Activated naive CD4-positive, alpha-beta T cell treated with anti-CD3 and anti-CD28 coated beads, Interleukin-2, amount 10 ng/mL, durations not matched to agents 7 days and 5 days (primary cell): ENCODE measurements around the gene KLK11.

Experiments used
- CTCF ChIA-PET: fragments of 350-600 bp; sonication (Branson Sonifier 250); formaldehyde crosslinking; loops from one replicate; lab custom pipeline; 2021; ENCODE audit warnings: antibody characterized with exemption; lab: Charles Lee
- DNase-seq: peaks from one replicate; pipeline ENCODE4 v3.0.0-alpha.2; 2020
- H3K27ac Mint-ChIP-seq: one replicate; pipeline ENCODE4 v1.8.0; 2021; ENCODE audit warnings: mild to moderate bottlenecking, moderate library complexity, mixed read lengths
- H3K27me3 Mint-ChIP-seq: one replicate; pipeline ENCODE4 v1.8.0; 2021; ENCODE audit warnings: mild to moderate bottlenecking, mixed read lengths
- H3K36me3 Mint-ChIP-seq: one replicate; pipeline ENCODE4 v1.8.0; 2021; ENCODE audit warnings: mixed read lengths
- H3K4me1 Mint-ChIP-seq: one replicate; pipeline ENCODE4 v1.8.0; 2021; ENCODE audit warnings: mixed read lengths
- H3K4me3 Mint-ChIP-seq: one replicate; pipeline ENCODE4 v1.8.0; 2021; ENCODE audit warnings: mild to moderate bottlenecking, moderate library complexity, mixed read lengths
- H3K9me3 Mint-ChIP-seq: one replicate; pipeline ENCODE4 v1.8.0; 2021; ENCODE audit warnings: mixed read lengths

Gene KLK11

GRCh38 chr19:51043497-51043896 lies 17.1 kb upstream of the KLK11 start:
- no peak for DNase-seq
- peaks cover 22% of the 10 kb centered on the region for H3K27me3 Mint-ChIP-seq
- no peaks in the 10 kb centered on the region for H3K9me3 Mint-ChIP-seq
- no peak overlapping the region for H3K4me3 Mint-ChIP-seq
- no peak overlapping the region for H3K27ac Mint-ChIP-seq
- CTCF ChIA-PET: no interaction called here
- H3K36me3 Mint-ChIP-seq: no peaks in the 10 kb centered on the region
- H3K4me1 Mint-ChIP-seq: no peaks in the 10 kb centered on the region

GRCh38 chr19:51040151-51040550 lies 13.7 kb upstream of the KLK11 start:
- DNase-seq: no peak
- Mint-ChIP-seq H3K27me3 (peaks cover 11% of the 10 kb centered on the region), H3K4me1 (no peaks in the 10 kb centered on the region), H3K4me3 (no peak overlapping the region), H3K36me3 (no peaks in the 10 kb centered on the region), H3K9me3 (no peaks in the 10 kb centered on the region), H3K27ac (no peak overlapping the region)
- CTCF ChIA-PET: no interaction called here

- no peak overlapping the region for H3K27ac Mint-ChIP-seq
- CTCF ChIA-PET: no interaction called here
- H3K4me3 Mint-ChIP-seq: no peak overlapping the region
- no peaks in the 10 kb centered on the region for H3K36me3 Mint-ChIP-seq
- H3K9me3 Mint-ChIP-seq: no peaks in the 10 kb centered on the region
- H3K27me3 Mint-ChIP-seq: peaks cover 25% of the 10 kb centered on the region
- DNase-seq: no peak
- no peaks in the 10 kb centered on the region for H3K4me1 Mint-ChIP-seq
These were observed 10.1 kb upstream of the KLK11 start for GRCh38 chr19:51036519-51036918.

- Mint-ChIP-seq H3K36me3 (no peaks in the 10 kb centered on the region), H3K4me3 (no peak within 1 kb of the TSS), H3K27ac (no peak within 1 kb of the TSS), H3K4me1 (no peaks in the 10 kb centered on the region), H3K9me3 (no peaks in the 10 kb centered on the region), H3K27me3 (peaks cover 20% of the 10 kb centered on the region)
- CTCF ChIA-PET: no interaction called here
- no peak for DNase-seq
These were observed 8.3 kb upstream of the KLK11 start, which contains the start of gene KLK12 for GRCh38 chr19:51034704-51035103. Gene KLK12, minus strand, starts transcription at chr19:51035002. Its CDS starts 381 bp downstream, at chr19:51034621.

GRCh38 chr19:51031880-51032225 lies 5.4 kb upstream of the KLK11 start:
- no peaks in the 10 kb centered on the region for H3K9me3 Mint-ChIP-seq
- no peaks in the 10 kb centered on the region for H3K36me3 Mint-ChIP-seq
- CTCF ChIA-PET: no interaction called here
- no peak for DNase-seq
- no peak overlapping the region for H3K27ac Mint-ChIP-seq
- H3K27me3 Mint-ChIP-seq: peaks cover 27% of the 10 kb centered on the region
- no peaks in the 10 kb centered on the region for H3K4me1 Mint-ChIP-seq
- no peak overlapping the region for H3K4me3 Mint-ChIP-seq

GRCh38 chr19:51031220-51031879 lies 4.9 kb upstream of the KLK11 start:
- Mint-ChIP-seq H3K36me3 (no peaks in the 10 kb centered on the region), H3K4me3 (no peak overlapping the region), H3K27me3 (peaks cover 30% of the 10 kb centered on the region), H3K9me3 (no peaks in the 10 kb centered on the region), H3K4me1 (no peaks in the 10 kb centered on the region), H3K27ac (no peak overlapping the region)
- no peak for DNase-seq
- CTCF ChIA-PET: no interaction called here

- no peak overlapping the region for H3K27ac Mint-ChIP-seq
- CTCF ChIA-PET: no interaction called here
- no peaks in the 10 kb centered on the region for H3K9me3 Mint-ChIP-seq
- DNase-seq: no peak
- peaks cover 35% of the 10 kb centered on the region for H3K27me3 Mint-ChIP-seq
- no peak overlapping the region for H3K4me3 Mint-ChIP-seq
- H3K36me3 Mint-ChIP-seq: no peaks in the 10 kb centered on the region
- H3K4me1 Mint-ChIP-seq: no peaks in the 10 kb centered on the region
These were observed 4.2 kb upstream of the KLK11 start for GRCh38 chr19:51030631-51031030.

GRCh38 chr19:51029718-51030117 lies 3.3 kb upstream of the KLK11 start:
- no peak for DNase-seq
- H3K36me3 Mint-ChIP-seq: no peaks in the 10 kb centered on the region
- no peaks in the 10 kb centered on the region for H3K9me3 Mint-ChIP-seq
- no peak overlapping the region for H3K4me3 Mint-ChIP-seq
- H3K27ac Mint-ChIP-seq: no peak overlapping the region
- peaks cover 35% of the 10 kb centered on the region for H3K27me3 Mint-ChIP-seq
- H3K4me1 Mint-ChIP-seq: no peaks in the 10 kb centered on the region
- CTCF ChIA-PET: no interaction called here

GRCh38 chr19:51027873-51028272 lies 1.5 kb upstream of the KLK11 start:
- Mint-ChIP-seq H3K36me3 (no peaks in the 10 kb centered on the region), H3K27ac (no peak overlapping the region), H3K27me3 (peaks cover 39% of the 10 kb centered on the region), H3K9me3 (no peaks in the 10 kb centered on the region), H3K4me3 (no peak overlapping the region), H3K4me1 (no peaks in the 10 kb centered on the region)
- DNase-seq: no peak
- CTCF ChIA-PET: no interaction called here

- CTCF ChIA-PET: no interaction called here
- Mint-ChIP-seq H3K9me3 (no peaks in the 10 kb centered on the region), H3K27me3 (peaks cover 44% of the 10 kb centered on the region), H3K36me3 (no peaks in the 10 kb centered on the region), H3K4me1 (no peaks in the 10 kb centered on the region), H3K4me3 (no peak overlapping the region), H3K27ac (no peak overlapping the region)
- no peak for DNase-seq
These were observed 850 bp upstream of the KLK11 start for GRCh38 chr19:51027126-51027806.

- Mint-ChIP-seq H3K27ac (no peak overlapping the region), H3K27me3 (peaks cover 50% of the 10 kb centered on the region), H3K36me3 (no peaks in the 10 kb centered on the region), H3K4me1 (no peaks in the 10 kb centered on the region), H3K9me3 (no peaks in the 10 kb centered on the region), H3K4me3 (no peak overlapping the region)
- DNase-seq: no peak
- CTCF ChIA-PET: no interaction called here
These were observed 435 bp downstream of the KLK11 start for GRCh38 chr19:51025809-51026553.

GRCh38 chr19:51025401-51025800 lies 1.0 kb downstream of the KLK11 start:
- Mint-ChIP-seq H3K27me3 (peaks cover 56% of the 10 kb centered on the region), H3K36me3 (no peaks in the 10 kb centered on the region), H3K4me3 (no peak overlapping the region), H3K27ac (no peak overlapping the region), H3K4me1 (peaks cover 2% of the 10 kb centered on the region), H3K9me3 (no peaks in the 10 kb centered on the region)
- DNase-seq: no peak
- CTCF ChIA-PET: no interaction called here

- Mint-ChIP-seq H3K27me3 (peaks cover 61% of the 10 kb centered on the region), H3K27ac (no peak overlapping the region), H3K4me3 (no peak overlapping the region), H3K9me3 (no peaks in the 10 kb centered on the region), H3K4me1 (peaks cover 5% of the 10 kb centered on the region), H3K36me3 (no peaks in the 10 kb centered on the region)
- CTCF ChIA-PET: no interaction called here
- DNase-seq: no peak
These were observed 1.5 kb downstream of the KLK11 start for GRCh38 chr19:51024924-51025323.

- no peaks in the 10 kb centered on the region for H3K36me3 Mint-ChIP-seq
- no peaks in the 10 kb centered on the region for H3K9me3 Mint-ChIP-seq
- no peak overlapping the region for H3K27ac Mint-ChIP-seq
- H3K4me1 Mint-ChIP-seq: peaks cover 8% of the 10 kb centered on the region
- CTCF ChIA-PET: no interaction called here
- no peak overlapping the region for H3K4me3 Mint-ChIP-seq
- peaks cover 71% of the 10 kb centered on the region for H3K27me3 Mint-ChIP-seq
- DNase-seq: no peak
These were observed 2.5 kb downstream of the KLK11 start for GRCh38 chr19:51023946-51024345.

- peaks cover 82% of the 10 kb centered on the region for H3K27me3 Mint-ChIP-seq
These were observed 3.9 kb downstream of the KLK11 start for GRCh38 chr19:51022526-51022925.

More at GRCh38 chr19:51022526-51022925, 3.9 kb downstream of the KLK11 start:
- Mint-ChIP-seq H3K27ac (no peak overlapping the region), H3K4me1 (peaks cover 16% of the 10 kb centered on the region), H3K4me3 (no peak overlapping the region), H3K36me3 (no peaks in the 10 kb centered on the region), H3K9me3 (no peaks in the 10 kb centered on the region)
- CTCF ChIA-PET: interaction anchor here (2.7 kb wide), 1 partner anchor 73 kb away, joined by 26 read pairs; no protein-coding TSS in a partner anchor
- DNase-seq: no peak
